Small intestine (tissue), 7 donors: ENCODE results near the gene CLOCK. TPM values are rescaled to one million over a fixed set of nuclear protein-coding genes. Genes with fewer than 3 reads are reported as not detected.
A peak's percentile ranks its signal among the peaks of the same experiment; 100 is the strongest.

Source experiments
- DNase-seq, 2 donors: peaks; one replicate each; pipeline versions ENCODE4 v3.0.0 to v3.0.0-alpha.2; 2013
- FAIRE-seq: peaks from 2 replicates; lab custom pipeline; 2012; peaks lifted over from hg19 to GRCh38; lab: Jason Lieb, UNC
- H3K27ac ChIP-seq, 3 donors: one replicate each; pipeline ENCODE4 v1.5.1; 2013; ENCODE audit warnings: low read length in 2 of 3, mild to moderate bottlenecking in 2 of 3, control low read depth in 1 of 3, inconsistent platforms in 1 of 3, low read depth in 1 of 3, moderate library complexity in 1 of 3
- H3K27me3 ChIP-seq, 3 donors: one replicate each; pipeline ENCODE4 v1.6.1; 2013; ENCODE audit warnings: low read length in 3 of 3, inconsistent platforms in 1 of 3; ENCODE audit not compliant: control insufficient read depth in 3 of 3, insufficient read depth in 3 of 3
- H3K36me3 ChIP-seq, 3 donors: one replicate each; pipeline ENCODE4 v1.6.1; 2013; ENCODE audit warnings: low read length in 3 of 3, inconsistent platforms in 1 of 3, low read depth in 1 of 3, mild to moderate bottlenecking in 1 of 3, moderate library complexity in 1 of 3; ENCODE audit not compliant: control insufficient read depth in 3 of 3, insufficient read depth in 2 of 3
- H3K4me1 ChIP-seq, 3 donors: one replicate each; pipeline ENCODE4 v1.6.1; 2013; ENCODE audit warnings: low read length in 2 of 3, inconsistent platforms in 1 of 3, low read depth in 1 of 3, mild to moderate bottlenecking in 1 of 3, moderate library complexity in 1 of 3; ENCODE audit not compliant: control insufficient read depth in 3 of 3, insufficient read depth in 2 of 3
- H3K4me3 ChIP-seq, 3 donors: one replicate each; pipeline ENCODE4 v1.5.1; 2013; ENCODE audit warnings: low read length in 3 of 3, control low read depth in 1 of 3, inconsistent platforms in 1 of 3, low read depth in 1 of 3, mild to moderate bottlenecking in 1 of 3, moderate library complexity in 1 of 3
- H3K9me3 ChIP-seq, 2 donors: one replicate each; pipeline ENCODE4 v1.6.1; 2013; ENCODE audit warnings: low read depth in 1 of 2, low read length in 1 of 2; ENCODE audit not compliant: control insufficient read depth in 2 of 2, insufficient read depth in 1 of 2
- WGBS, 3 donors: extraction: QIAGEN DNeasy Blood & Tissue Kit; methylation state at CpG; one replicate each; pipeline ENCODE4 v1.1.7; 2013; 5-methylcytosine and 5-hydroxymethylcytosine counted together
- polyA plus RNA-seq, 4 donors: library from polyadenylated mRNA; stranded (reverse) in 3 of 4; unstranded in 1 of 4; fragments of 200-250 nt in 3 of 4; fragments of 120-200 nt in 1 of 4; gene quantifications; one replicate each; pipeline versions ENCODE4 v1.2.1 to v1.2.3, GENCODE V29; 2013
- donor health status: healthy with polysubstance abuse.
- donor health status: control.
- donor health status: control.
- donor health status: Bipolar disorder and iron deficiency.
- donor health status: healthy.

CLOCK gene
- polyA plus RNA-seq, 4 donors, result 5.7 to 15.5 (median 7.0) TPM

DNA sequence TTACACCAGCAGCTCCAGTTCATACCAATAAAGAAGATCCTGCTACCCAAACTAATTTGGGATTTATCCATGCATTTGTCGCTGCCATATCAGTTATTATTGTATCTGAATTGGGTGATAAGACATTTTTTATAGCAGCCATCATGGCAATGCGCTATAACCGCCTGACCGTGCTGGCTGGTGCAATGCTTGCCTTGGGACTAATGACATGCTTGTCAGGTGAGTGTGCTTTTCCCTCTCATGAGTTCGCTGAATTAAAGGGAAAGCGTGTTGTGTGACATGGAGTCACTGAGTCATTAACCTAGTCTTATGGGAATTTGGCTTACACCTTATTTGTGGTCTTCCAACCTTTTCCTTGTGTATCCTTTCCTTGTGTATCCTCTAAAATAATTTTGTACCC, 135.1 kb downstream of the CLOCK start:
- H3K36me3 ChIP-seq, result peaks cover 0 to 29% (median 7%) of the 10 kb centered on the region in 3 donors
- no peak overlapping the region for H3K27ac ChIP-seq
- no peaks in the 10 kb centered on the region for H3K9me3 ChIP-seq
- no peaks in the 10 kb centered on the region for H3K27me3 ChIP-seq
- FAIRE-seq (no peak), DNase-seq (peak in 1 of 2 donors; percentile 63)
- no peaks in the 10 kb centered on the region for H3K4me1 ChIP-seq
- H3K4me3 ChIP-seq, result no peak overlapping the region
- WGBS, 3 donors, result 40 to 75% (median 57%) methylated on average over 6 of the region's 6 CpGs

DNA sequence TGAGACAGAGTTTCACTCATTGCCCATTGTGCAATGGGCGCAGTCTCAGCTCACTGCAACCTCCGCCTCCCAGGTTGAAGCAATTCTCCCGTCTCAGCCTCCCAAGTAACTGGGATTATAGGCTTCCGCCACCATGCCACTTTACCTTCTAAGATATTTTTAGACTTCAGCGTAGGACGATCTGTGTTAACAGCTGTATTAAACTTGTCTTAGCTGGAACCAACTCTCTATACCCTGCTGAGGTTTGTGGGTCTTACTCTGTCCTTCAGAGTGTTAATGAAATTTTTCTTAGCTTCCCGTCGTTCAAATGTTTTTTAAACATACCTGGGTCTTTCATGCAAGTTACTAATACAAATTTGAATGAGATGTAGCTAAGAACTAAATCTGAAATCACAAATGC, 136.3 kb downstream of the CLOCK start:
- 94 to 97% (median 95%) methylated on average over 8 of the region's 8 CpGs for WGBS, 3 donors

DNA sequence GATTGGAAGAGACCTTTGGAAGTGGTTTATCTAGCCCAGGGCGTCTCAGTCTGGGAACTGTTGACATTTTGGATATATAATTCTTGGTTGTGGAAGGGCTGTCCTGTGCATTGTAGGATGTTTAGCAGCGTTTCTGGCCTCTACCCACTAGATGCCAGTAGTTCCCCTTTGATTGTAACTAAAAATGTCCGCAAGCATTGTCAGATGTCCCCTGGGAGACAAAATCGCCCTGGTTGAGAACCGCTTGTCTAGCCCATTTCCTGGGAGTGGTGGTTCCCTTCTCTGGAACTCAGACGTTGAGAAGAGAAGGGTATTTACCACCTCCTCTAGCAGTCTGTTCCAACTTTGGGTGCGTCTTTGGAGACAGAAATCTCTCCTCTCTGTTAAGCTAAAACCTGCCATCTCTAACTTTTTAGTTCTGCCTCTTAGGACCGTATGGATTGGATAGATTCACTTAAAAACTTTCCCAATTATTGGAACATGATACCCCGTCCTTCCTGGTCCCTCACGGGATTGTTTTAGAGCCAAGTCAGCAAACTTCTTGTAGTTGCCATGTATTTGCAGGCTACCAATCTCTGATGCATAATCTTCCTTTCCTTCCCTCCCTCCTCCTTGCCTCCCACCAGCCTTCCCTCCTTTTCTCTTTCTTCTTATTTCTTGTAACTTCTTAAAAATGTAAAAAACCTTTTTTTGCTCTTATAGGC, 137.1 kb downstream of the CLOCK start:
- DNase-seq, result no peak
- FAIRE-seq, result no peak
- no peak overlapping the region for H3K4me3 ChIP-seq
- no peak overlapping the region for H3K27ac ChIP-seq
- no peaks in the 10 kb centered on the region for H3K27me3 ChIP-seq
- no peaks in the 10 kb centered on the region for H3K4me1 ChIP-seq
- 62 to 79% (median 78%) methylated on average over 10 of the region's 10 CpGs for WGBS, 3 donors
- peaks cover 0 to 23% (median 3%) of the 10 kb centered on the region in 3 donors for H3K36me3 ChIP-seq
- no peaks in the 10 kb centered on the region for H3K9me3 ChIP-seq

More for the DNA sequence above, 136.3 kb downstream of the CLOCK start:
- no peak overlapping the region for H3K4me3 ChIP-seq
- H3K27ac ChIP-seq, result no peak overlapping the region
- no peak for DNase-seq
- peaks cover 0 to 26% (median 6%) of the 10 kb centered on the region in 3 donors for H3K36me3 ChIP-seq
- no peaks in the 10 kb centered on the region for H3K9me3 ChIP-seq
- no peaks in the 10 kb centered on the region for H3K27me3 ChIP-seq
- H3K4me1 ChIP-seq, result no peaks in the 10 kb centered on the region
- FAIRE-seq, result no peak

DNA sequence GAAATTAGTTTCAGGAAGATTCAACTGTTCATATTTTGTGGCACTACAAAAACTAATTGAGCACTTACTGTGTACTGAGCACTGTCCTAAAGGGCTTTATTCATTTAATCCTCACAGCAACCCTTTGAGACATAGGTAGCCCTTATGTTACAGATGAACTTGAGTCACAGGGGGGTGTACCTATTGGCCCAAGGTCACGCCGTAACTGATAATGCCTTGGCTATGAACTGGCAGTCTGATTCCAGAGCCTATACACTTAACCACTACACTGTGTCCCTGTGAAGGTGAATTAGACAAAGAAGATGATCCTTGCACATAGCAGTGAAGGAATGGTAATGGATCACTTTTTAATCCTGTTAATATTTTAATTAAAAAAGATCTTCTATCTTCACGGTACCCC, 138.9 kb downstream of the CLOCK start:
- H3K36me3 ChIP-seq, result peaks cover 0 to 20% (median 3%) of the 10 kb centered on the region in 3 donors
- no peaks in the 10 kb centered on the region for H3K9me3 ChIP-seq
- H3K27me3 ChIP-seq, result no peaks in the 10 kb centered on the region
- no peaks in the 10 kb centered on the region for H3K4me1 ChIP-seq
- H3K27ac ChIP-seq, result no peak overlapping the region
- no peak overlapping the region for H3K4me3 ChIP-seq
- DNase-seq (peak in 1 of 2 donors; percentile 17), FAIRE-seq (no peak)
- 76 to 97% (median 90%) methylated on average over 3 of the region's 3 CpGs for WGBS, 3 donors

DNA sequence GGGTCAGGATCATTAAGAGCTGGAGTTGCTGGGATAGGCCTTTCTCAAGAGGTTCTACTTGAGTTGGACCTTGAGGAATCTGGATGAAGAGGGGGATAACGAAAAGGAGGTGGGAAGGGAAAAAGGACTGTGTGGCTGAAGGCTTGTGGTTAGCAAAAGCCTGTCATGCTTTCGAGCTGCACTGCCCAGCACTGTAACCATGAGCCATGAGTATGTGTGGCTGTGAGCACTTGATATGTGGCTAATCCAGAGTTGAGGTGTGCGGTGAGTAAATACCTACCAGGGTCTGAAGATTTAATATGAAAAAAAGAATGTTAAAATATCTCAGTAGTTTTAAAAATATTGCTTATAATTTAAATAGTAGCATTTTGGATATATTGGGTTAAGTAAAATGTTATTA, 139.6 kb downstream of the CLOCK start:
- H3K4me3 ChIP-seq, result no peak overlapping the region
- FAIRE-seq (no peak), DNase-seq (no peak)
- WGBS, 3 donors, result 85 to 92% (median 90%) methylated on average over 3 of the region's 3 CpGs
- peaks cover 0 to 19% (median 3%) of the 10 kb centered on the region in 3 donors for H3K36me3 ChIP-seq
- H3K27me3 ChIP-seq, result no peaks in the 10 kb centered on the region
- no peaks in the 10 kb centered on the region for H3K9me3 ChIP-seq
- no peak overlapping the region for H3K27ac ChIP-seq
- no peaks in the 10 kb centered on the region for H3K4me1 ChIP-seq

DNA sequence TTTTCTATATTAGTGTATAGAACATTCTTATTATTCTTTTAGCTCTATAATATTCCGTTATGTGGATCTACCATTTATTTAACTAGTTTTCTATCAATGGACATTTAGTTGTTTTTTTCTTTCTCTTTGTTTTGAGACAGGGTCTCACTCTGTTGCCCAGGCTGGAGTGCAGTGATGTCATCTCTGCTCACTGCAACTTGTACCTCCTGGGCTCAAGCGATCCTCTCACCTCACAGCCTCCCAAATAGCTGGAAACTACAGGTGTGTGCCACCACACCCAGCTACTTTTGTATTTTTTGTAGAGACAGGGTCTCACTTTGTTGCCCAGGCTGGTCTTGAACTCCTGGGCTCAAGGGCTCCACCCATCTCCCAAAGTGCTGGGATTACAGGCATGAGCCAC, 140.2 kb downstream of the CLOCK start:
- FAIRE-seq (no peak), DNase-seq (no peak)
- no peaks in the 10 kb centered on the region for H3K4me1 ChIP-seq
- H3K36me3 ChIP-seq, result peaks cover 0 to 14% (median 3%) of the 10 kb centered on the region in 3 donors
- H3K9me3 ChIP-seq, result no peaks in the 10 kb centered on the region
- WGBS, 3 donors, result 96 to 98% (median 97%) methylated on average over 2 of the region's 2 CpGs
- H3K27me3 ChIP-seq, result no peaks in the 10 kb centered on the region
- no peak overlapping the region for H3K27ac ChIP-seq
- no peak overlapping the region for H3K4me3 ChIP-seq

DNA sequence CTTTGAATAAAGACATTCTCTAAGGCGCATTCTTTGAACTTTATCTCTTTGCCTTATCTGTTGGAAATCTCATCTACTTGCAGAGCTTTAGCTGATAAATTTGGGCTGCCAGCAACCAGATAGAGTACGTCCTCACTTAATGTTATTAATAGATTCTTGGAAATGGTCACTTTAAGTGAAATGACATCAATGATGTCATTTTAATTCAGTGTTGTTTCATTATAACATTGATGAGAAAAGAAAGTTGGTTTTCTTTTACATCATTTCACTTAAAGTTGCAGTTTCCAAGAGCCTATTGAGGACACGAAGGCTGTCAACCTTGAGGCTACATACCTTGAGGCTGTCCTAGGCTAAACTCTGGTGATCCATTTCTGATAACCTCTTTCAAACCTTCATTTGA, 141.6 kb downstream of the CLOCK start:
- Histone ChIP-seq H3K27ac (no peak overlapping the region), H3K36me3 (peaks cover 0 to 13% (median 3%) of the 10 kb centered on the region in 3 donors), H3K27me3 (no peaks in the 10 kb centered on the region), H3K9me3 (no peaks in the 10 kb centered on the region), H3K4me3 (no peak overlapping the region), H3K4me1 (peaks cover 0 to 3% (median 2%) of the 10 kb centered on the region in 3 donors)
- no peak for DNase-seq
- no peak for FAIRE-seq
- WGBS, 3 donors, result 92 to 98% (median 95%) methylated on average over 3 of the region's 3 CpGs

DNA sequence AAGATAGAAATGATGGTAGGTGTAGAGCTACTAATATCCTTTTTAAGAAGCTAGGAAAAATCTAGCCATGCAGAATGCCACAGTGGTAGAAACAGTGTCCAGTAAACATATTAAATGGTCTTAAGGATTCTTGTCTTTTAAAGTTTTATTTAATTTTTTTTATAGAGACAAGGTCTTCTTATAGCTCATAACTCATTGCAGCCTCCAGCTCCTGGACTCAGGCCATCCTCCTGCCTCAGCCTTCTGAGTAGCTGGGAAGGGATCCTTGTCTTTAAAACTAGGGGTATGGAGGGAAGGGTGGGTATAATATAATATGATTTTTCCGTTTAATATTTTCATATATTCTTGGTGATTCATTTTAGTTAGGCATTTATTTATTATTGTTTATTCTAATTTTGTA, 147.1 kb downstream of the CLOCK start:
- H3K4me3 ChIP-seq, result no peak overlapping the region
- no peak for DNase-seq
- no peak for FAIRE-seq
- peaks cover 4 to 22% (median 9%) of the 10 kb centered on the region in 3 donors for H3K4me1 ChIP-seq
- H3K27me3 ChIP-seq, result no peaks in the 10 kb centered on the region
- peaks cover 0 to 16% (median 2%) of the 10 kb centered on the region in 3 donors for H3K36me3 ChIP-seq
- no peaks in the 10 kb centered on the region for H3K9me3 ChIP-seq
- WGBS, 3 donors, result 71 to 81% (median 75%) methylated on average over 1 of the region's 1 CpG
- no peak overlapping the region for H3K27ac ChIP-seq
